ENCODE measurements around the gene CD81. TPM values are rescaled to one million over a fixed set of nuclear protein-coding genes. Genes with fewer than 3 reads are reported as not detected.

The CD81 gene
- total and polyA plus RNA-seq, 10 of the 15 experiments (the other 5 are each of a cell fraction or from before 2014, with no cell fraction given): 2.0 to 145 (median 57.2) TPM

DNA sequence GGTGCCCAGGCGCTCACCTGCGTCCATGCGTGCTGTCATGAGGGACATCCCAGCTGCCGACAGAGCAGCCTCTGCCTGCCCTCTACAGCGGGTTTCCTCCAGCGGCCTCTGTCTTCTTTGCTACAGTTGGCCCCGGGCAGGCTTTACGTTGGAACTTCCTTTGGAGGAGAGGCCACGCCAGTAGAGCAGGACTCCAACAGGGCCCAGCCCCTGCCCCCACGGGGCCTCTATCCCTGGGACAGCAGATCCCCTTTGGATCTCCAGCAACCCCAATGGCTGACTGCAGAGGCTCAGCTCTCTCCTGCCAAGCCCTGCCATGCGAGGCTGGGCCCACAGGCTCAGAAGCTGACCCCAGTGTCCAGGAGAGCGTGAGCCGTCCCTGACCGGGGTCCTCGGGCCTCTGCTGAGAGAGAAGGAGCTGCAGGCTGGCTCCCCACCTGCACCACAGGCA, 55.1 kb downstream of the CD81 start (continued):
- TF ChIP-seq, protein P1, sequence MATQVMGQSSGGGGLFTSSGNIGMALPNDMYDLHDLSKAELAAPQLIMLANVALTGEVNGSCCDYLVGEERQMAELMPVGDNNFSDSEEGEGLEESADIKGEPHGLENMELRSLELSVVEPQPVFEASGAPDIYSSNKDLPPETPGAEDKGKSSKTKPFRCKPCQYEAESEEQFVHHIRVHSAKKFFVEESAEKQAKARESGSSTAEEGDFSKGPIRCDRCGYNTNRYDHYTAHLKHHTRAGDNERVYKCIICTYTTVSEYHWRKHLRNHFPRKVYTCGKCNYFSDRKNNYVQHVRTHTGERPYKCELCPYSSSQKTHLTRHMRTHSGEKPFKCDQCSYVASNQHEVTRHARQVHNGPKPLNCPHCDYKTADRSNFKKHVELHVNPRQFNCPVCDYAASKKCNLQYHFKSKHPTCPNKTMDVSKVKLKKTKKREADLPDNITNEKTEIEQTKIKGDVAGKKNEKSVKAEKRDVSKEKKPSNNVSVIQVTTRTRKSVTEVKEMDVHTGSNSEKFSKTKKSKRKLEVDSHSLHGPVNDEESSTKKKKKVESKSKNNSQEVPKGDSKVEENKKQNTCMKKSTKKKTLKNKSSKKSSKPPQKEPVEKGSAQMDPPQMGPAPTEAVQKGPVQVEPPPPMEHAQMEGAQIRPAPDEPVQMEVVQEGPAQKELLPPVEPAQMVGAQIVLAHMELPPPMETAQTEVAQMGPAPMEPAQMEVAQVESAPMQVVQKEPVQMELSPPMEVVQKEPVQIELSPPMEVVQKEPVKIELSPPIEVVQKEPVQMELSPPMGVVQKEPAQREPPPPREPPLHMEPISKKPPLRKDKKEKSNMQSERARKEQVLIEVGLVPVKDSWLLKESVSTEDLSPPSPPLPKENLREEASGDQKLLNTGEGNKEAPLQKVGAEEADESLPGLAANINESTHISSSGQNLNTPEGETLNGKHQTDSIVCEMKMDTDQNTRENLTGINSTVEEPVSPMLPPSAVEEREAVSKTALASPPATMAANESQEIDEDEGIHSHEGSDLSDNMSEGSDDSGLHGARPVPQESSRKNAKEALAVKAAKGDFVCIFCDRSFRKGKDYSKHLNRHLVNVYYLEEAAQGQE (IDR thresholded peaks at IDR 0.05; ENCODE audit: low read depth, low read length): no peak
- TF ChIP-seq, protein P2, sequence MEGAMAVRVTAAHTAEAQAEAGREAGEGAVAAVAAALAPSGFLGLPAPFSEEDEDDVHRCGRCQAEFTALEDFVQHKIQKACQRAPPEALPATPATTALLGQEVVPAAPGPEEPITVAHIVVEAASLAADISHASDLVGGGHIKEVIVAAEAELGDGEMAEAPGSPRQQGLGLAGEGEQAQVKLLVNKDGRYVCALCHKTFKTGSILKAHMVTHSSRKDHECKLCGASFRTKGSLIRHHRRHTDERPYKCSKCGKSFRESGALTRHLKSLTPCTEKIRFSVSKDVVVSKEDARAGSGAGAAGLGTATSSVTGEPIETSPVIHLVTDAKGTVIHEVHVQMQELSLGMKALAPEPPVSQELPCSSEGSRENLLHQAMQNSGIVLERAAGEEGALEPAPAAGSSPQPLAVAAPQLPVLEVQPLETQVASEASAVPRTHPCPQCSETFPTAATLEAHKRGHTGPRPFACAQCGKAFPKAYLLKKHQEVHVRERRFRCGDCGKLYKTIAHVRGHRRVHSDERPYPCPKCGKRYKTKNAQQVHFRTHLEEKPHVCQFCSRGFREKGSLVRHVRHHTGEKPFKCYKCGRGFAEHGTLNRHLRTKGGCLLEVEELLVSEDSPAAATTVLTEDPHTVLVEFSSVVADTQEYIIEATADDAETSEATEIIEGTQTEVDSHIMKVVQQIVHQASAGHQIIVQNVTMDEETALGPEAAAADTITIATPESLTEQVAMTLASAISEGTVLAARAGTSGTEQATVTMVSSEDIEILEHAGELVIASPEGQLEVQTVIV (IDR thresholded peaks at IDR 0.05; ENCODE audit: borderline replicate concordance, partially characterized antibody): no peak
- no peak for TF ChIP-seq ASH2L (IDR thresholded peaks at IDR 0.05; ENCODE audit: borderline replicate concordance, low read depth)
- no peak for TF ChIP-seq BHLHE40 (IDR thresholded peaks at IDR 0.05; ENCODE audit: borderline replicate concordance in 1 of 2, low read depth in 2 of 2, low read length in 1 of 2)
- TF ChIP-seq ZSCAN29 (IDR thresholded peaks at IDR 0.05): no peak
- no peak for TF ChIP-seq POU2F2 (IDR thresholded peaks at IDR 0.05; ENCODE audit: borderline replicate concordance, low read depth, low read length)
- no peak for TF ChIP-seq HCFC1 (IDR thresholded peaks at IDR 0.05; ENCODE audit: low read length)
- no peak for TF ChIP-seq RB1 (IDR thresholded peaks at IDR 0.05; ENCODE audit: borderline replicate concordance)

Data from GM12878 (cell line).